Measurements from ENCODE around the gene SLC20A1.

DNA sequence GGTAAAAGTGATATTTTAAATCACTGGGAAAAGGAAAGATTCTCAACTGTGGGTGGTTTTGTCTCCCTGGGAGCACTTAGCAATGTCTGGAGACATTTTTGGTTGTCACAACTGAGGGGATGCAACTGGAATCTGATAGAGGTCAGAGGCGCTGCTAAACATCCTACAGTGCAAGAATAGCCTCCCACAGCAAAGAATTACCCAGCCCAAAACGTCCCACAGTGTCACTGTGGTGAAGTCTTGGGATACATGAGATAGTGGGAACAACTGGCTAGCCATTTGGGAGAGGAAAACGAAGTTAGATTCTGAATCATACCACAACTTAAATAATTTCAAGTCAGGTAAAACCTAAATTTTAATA, 38.7 kb downstream of the SLC20A1 start:
- TF ChIP-seq, protein P1, sequence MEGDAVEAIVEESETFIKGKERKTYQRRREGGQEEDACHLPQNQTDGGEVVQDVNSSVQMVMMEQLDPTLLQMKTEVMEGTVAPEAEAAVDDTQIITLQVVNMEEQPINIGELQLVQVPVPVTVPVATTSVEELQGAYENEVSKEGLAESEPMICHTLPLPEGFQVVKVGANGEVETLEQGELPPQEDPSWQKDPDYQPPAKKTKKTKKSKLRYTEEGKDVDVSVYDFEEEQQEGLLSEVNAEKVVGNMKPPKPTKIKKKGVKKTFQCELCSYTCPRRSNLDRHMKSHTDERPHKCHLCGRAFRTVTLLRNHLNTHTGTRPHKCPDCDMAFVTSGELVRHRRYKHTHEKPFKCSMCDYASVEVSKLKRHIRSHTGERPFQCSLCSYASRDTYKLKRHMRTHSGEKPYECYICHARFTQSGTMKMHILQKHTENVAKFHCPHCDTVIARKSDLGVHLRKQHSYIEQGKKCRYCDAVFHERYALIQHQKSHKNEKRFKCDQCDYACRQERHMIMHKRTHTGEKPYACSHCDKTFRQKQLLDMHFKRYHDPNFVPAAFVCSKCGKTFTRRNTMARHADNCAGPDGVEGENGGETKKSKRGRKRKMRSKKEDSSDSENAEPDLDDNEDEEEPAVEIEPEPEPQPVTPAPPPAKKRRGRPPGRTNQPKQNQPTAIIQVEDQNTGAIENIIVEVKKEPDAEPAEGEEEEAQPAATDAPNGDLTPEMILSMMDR (IDR thresholded peaks at IDR 0.05), result no peak
- TF ChIP-seq POLR2AphosphoS5 (IDR thresholded peaks at IDR 0.05), result no peak
